ENCODE measurements around the gene JARID2. TPM values are rescaled to one million over a fixed set of nuclear protein-coding genes. Genes with fewer than 3 reads are reported as not detected.

JARID2 gene
- total and polyA plus RNA-seq, 2 of the 8 experiments (the other 6 are each of a cell fraction or from before 2014, with no cell fraction given) = 60.1 to 239 TPM

GRCh38 chr6:15370733-15371671 is 125.1 kb downstream of the JARID2 start:
- H2AFZ ChIP-seq (ENCODE audit: low read length) = no peak overlapping the region
- ChIA-PET POLR2A (ENCODE audit: partially characterized antibody) (interaction anchor here (1.1 to 2.0 kb wide), 3 partner anchors 9 to 12 kb away, joined by 3 to 6 read pairs (median 4); no protein-coding TSS in a partner anchor), CTCF (ENCODE audit: partially characterized antibody) (interaction anchor here (0.6 to 1.2 kb wide), 2 partner anchors 14 to 53 kb away, joined by 3 read pairs; no protein-coding TSS in a partner anchor)
- H2BK20ac ChIP-seq (ENCODE audit: low read length) = no peak overlapping the region
- DNase-seq (ENCODE audit: low read depth in 1 of 2, low spot score in 2 of 2) (no peak), FAIRE-seq (no peak)
- peaks cover 4 to 28% (median 16%) of the 10 kb centered on the region in 4 experiments for H3K4me1 ChIP-seq (replicated peaks in 1 of 4; ENCODE audit: control insufficient read depth in 3 of 4, insufficient read depth in 4 of 4, low read length in 3 of 4)
- peaks cover 68 to 78% of the 10 kb centered on the region in 2 experiments for H4K20me1 ChIP-seq (replicated peaks in 1 of 2; ENCODE audit: control insufficient read depth in 1 of 2, insufficient read depth in 2 of 2, low read length in 2 of 2)
- H3K27me3 ChIP-seq (replicated peaks in 1 of 4; ENCODE audit: control insufficient read depth in 3 of 4, extremely low read depth in 1 of 4, insufficient read depth in 3 of 4, low read length in 3 of 4) = no peaks in the 10 kb centered on the region
- 83% methylated on average over 4 of the region's 4 CpGs; no CpG with 5 or more reads in 1 of the 2 experiments for WGBS, 2 experiments (ENCODE audit: extremely low coverage in 1 of 2, insufficient coverage in 1 of 2, insufficient read length in 1 of 2, insufficient replicate concordance in 2 of 2, low coverage in 1 of 2, low lambda C conversion rate in 2 of 2, missing lambda C conversion rate in 1 of 2)
- H3K9me3 ChIP-seq (ENCODE audit: insufficient read depth in 2 of 2, low read depth in 1 of 2, low read length in 1 of 2) = no peaks in the 10 kb centered on the region
- H3K79me2 ChIP-seq (ENCODE audit: control insufficient read depth in 1 of 2, insufficient read depth in 2 of 2, low read length in 2 of 2) = peaks cover 96 to 100% of the 10 kb centered on the region in 2 experiments
- H3K23ac ChIP-seq (ENCODE audit: insufficient read length) = no peak overlapping the region
- H3K4ac ChIP-seq (replicated peaks; ENCODE audit: insufficient read length, low read depth, low read length) = no peak overlapping the region
- peaks cover 10% of the 10 kb centered on the region for H3K79me1 ChIP-seq (ENCODE audit: low read depth, low read length)
- no peak overlapping the region for H3K27ac ChIP-seq (ENCODE audit: low read depth, low read length)
- H2BK120ac ChIP-seq (replicated peaks; ENCODE audit: low read depth, low read length) = no peak overlapping the region
- H3K23me2 ChIP-seq (ENCODE audit: low read depth, low read length) = no peaks in the 10 kb centered on the region
- no peak overlapping the region for H2BK12ac ChIP-seq (ENCODE audit: low read depth, low read length)
- H4K91ac ChIP-seq (replicated peaks; ENCODE audit: insufficient read length, low read length) = no peak overlapping the region
- H3K18ac ChIP-seq (ENCODE audit: extremely low read depth, low read length) = no peak overlapping the region
- no peak overlapping the region for H2BK5ac ChIP-seq (ENCODE audit: low read depth, low read length)
- no peak overlapping the region for H4K8ac ChIP-seq (ENCODE audit: extremely low read depth, insufficient read depth, low read length)
- H3K56ac ChIP-seq (replicated peaks; ENCODE audit: insufficient read length, low read depth, low read length) = no peak overlapping the region
- no peak overlapping the region for H4K5ac ChIP-seq (ENCODE audit: insufficient read length, low read depth, low read length)
- H3K36me3 ChIP-seq (ENCODE audit: control insufficient read depth in 2 of 4, insufficient read depth in 4 of 4, low read length in 3 of 4) = peaks cover 0 to 22% (median 10%) of the 10 kb centered on the region in 4 experiments; a peak in 5 of 8 replicates
- no peak overlapping the region for H3K9ac ChIP-seq (replicated peaks in 1 of 4; ENCODE audit: extremely low read depth in 1 of 4, low read depth in 3 of 4, low read length in 3 of 4)
- H3K4me3 ChIP-seq (ENCODE audit: extremely low read depth in 1 of 4, insufficient read depth in 2 of 4, low read depth in 3 of 4, low read length in 4 of 4) = no peak overlapping the region
- H3K4me2 ChIP-seq (ENCODE audit: insufficient read depth in 1 of 2, low read depth in 2 of 2, low read length in 2 of 2) = no peak overlapping the region
- no peak overlapping the region for H2AK5ac ChIP-seq (ENCODE audit: low read depth, low read length)
- H2BK15ac ChIP-seq (ENCODE audit: low read length) = no peak overlapping the region
- H3K14ac ChIP-seq (ENCODE audit: insufficient read length) = no peak overlapping the region
- TF ChIP-seq TAF1 (IDR thresholded peaks at IDR 0.05; ENCODE audit: low read depth, low read length) = no peak
- no peak for TF ChIP-seq BCL11A (IDR thresholded peaks at IDR 0.05; ENCODE audit: low read depth in 2 of 2, low read length in 2 of 2)
- no peak for TF ChIP-seq RBBP5 (IDR thresholded peaks at IDR 0.05; ENCODE audit: borderline replicate concordance, low read depth, low read length)
- TF ChIP-seq KDM1A (IDR thresholded peaks at IDR 0.05; ENCODE audit: borderline replicate concordance, low read length) = no peak
- TF ChIP-seq EGR1 (IDR thresholded peaks at IDR 0.05; ENCODE audit: borderline replicate concordance, low read depth, low read length) = no peak
- no peak for TF ChIP-seq KDM4A (IDR thresholded peaks at IDR 0.05; ENCODE audit: low read depth, low read length, severe bottlenecking)
- no peak for TF ChIP-seq SP1 (IDR thresholded peaks at IDR 0.05; ENCODE audit: low read depth, low read length)
- TF ChIP-seq TCF12 (IDR thresholded peaks at IDR 0.05; ENCODE audit: low read depth, low read length) = no peak
- TF ChIP-seq CEBPB (IDR thresholded peaks at IDR 0.05; ENCODE audit: low read depth, low read length) = no peak
- no peak for TF ChIP-seq ATF2 (IDR thresholded peaks at IDR 0.05; ENCODE audit: low read length)
- TF ChIP-seq POLR2AphosphoS5 (IDR thresholded peaks at IDR 0.05; ENCODE audit: low read depth, low read length) = no peak; the same call in 1 of the 2 replicates
